Measurements from ENCODE around the gene FAM83B. TPM values are rescaled to one million over a fixed set of nuclear protein-coding genes. Genes with fewer than 3 reads are reported as not detected.
A peak's percentile ranks its signal among the peaks of the same experiment; 100 is the strongest.
"Not testable (repeated sequence)": the region's sequence is repeated elsewhere in the genome, so short reads cannot be mapped to it uniquely, and the experiment has no call there.

FAM83B gene
- total RNA-seq, result 10 to 100 TPM; 39.4 to 48.3 TPM
- long read RNA-seq, partial matches to known transcripts, result 7 of 12 reads
- long read RNA-seq, other reads (novel, unspliced or antisense), result 1 of 12 reads

GRCh38 chr6:54846243-54846856 is at the start of gene FAM83B:
Gene FAM83B (plus strand): TSS chr6:54846771. CDS start chr6:54870247, 23,476 bp downstream.
- peak; percentile 92 for ATAC-seq
- peak; percentile 89 for DNase-seq
- intact Hi-C loops (cut with DNase I, micrococcal nuclease), result no loop called here

- ATAC-seq; intact Hi-C loops (cut with DNase I, micrococcal nuclease); DNase-seq: not testable (repeated sequence)
Observed at GRCh38 chr6:54796918-54797317, 49.7 kb upstream of the FAM83B start.

GRCh38 chr6:54800050-54800600 is 46.4 kb upstream of the FAM83B start:
- ATAC-seq (no peak), DNase-seq (no peak)
- intact Hi-C loops (cut with DNase I, micrococcal nuclease), result no loop called here

- intact Hi-C loops (cut with DNase I, micrococcal nuclease), result no loop called here
- ATAC-seq (no peak), DNase-seq (no peak)
Observed at GRCh38 chr6:54801244-54801643, 45.3 kb upstream of the FAM83B start.

GRCh38 chr6:54801669-54802068 is 44.9 kb upstream of the FAM83B start:
- intact Hi-C loops (cut with DNase I, micrococcal nuclease), result no loop called here
- ATAC-seq (peak; percentile 91), DNase-seq (no peak)

GRCh38 chr6:54802775-54803634 is 43.6 kb upstream of the FAM83B start:
- intact Hi-C loops (cut with DNase I, micrococcal nuclease), result no loop called here
- ATAC-seq (no peak), DNase-seq (no peak)

- DNase-seq, result no peak
Observed at GRCh38 chr6:54805077-54805476, 41.5 kb upstream of the FAM83B start.

GRCh38 chr6:54810147-54810546 is 36.4 kb upstream of the FAM83B start:
- DNase-seq, result no peak
- intact Hi-C loops (cut with DNase I, micrococcal nuclease), result no loop called here
- ATAC-seq, result no peak

More at GRCh38 chr6:54805077-54805476, 41.5 kb upstream of the FAM83B start:
- intact Hi-C loops (cut with DNase I, micrococcal nuclease), result no loop called here
- no peak for ATAC-seq

- intact Hi-C loops (cut with DNase I, micrococcal nuclease), result no loop called here
- ATAC-seq (no peak), DNase-seq (no peak)
Observed at GRCh38 chr6:54813892-54814291, 32.7 kb upstream of the FAM83B start.

- ATAC-seq (no peak), DNase-seq (no peak)
- intact Hi-C loops (cut with DNase I, micrococcal nuclease), result no loop called here
Observed at GRCh38 chr6:54817236-54817635, 29.3 kb upstream of the FAM83B start.

- intact Hi-C loops (cut with DNase I, micrococcal nuclease), result no loop called here
- DNase-seq (no peak), ATAC-seq (no peak)
Observed at GRCh38 chr6:54817834-54818233, 28.7 kb upstream of the FAM83B start.

- DNase-seq; intact Hi-C loops (cut with DNase I, micrococcal nuclease); ATAC-seq: not testable (repeated sequence)
Observed at GRCh38 chr6:54824225-54824624, 22.3 kb upstream of the FAM83B start.

GRCh38 chr6:54827010-54827409 is 19.6 kb upstream of the FAM83B start:
- no peak for ATAC-seq
- DNase-seq, result no peak
- intact Hi-C loops (cut with DNase I, micrococcal nuclease), result no loop called here

GRCh38 chr6:54830216-54830615 is 16.4 kb upstream of the FAM83B start:
- ATAC-seq (no peak), DNase-seq (no peak)
- intact Hi-C loops (cut with DNase I, micrococcal nuclease), result no loop called here

- ATAC-seq, result no peak
- intact Hi-C loops (cut with DNase I, micrococcal nuclease), result no loop called here
- no peak for DNase-seq
Observed at GRCh38 chr6:54835176-54835575, 11.4 kb upstream of the FAM83B start.

GRCh38 chr6:54846857-54847674 is 495 bp downstream of the FAM83B start:
- ATAC-seq, result peak; percentile 54
- DNase-seq, result peak; percentile 39 to 62
- intact Hi-C loops (cut with DNase I, micrococcal nuclease), result no loop called here

GRCh38 chr6:54847799-54848597 is 1.4 kb downstream of the FAM83B start:
- DNase-seq (no peak), ATAC-seq (peak; percentile 10)
- intact Hi-C loops (cut with DNase I, micrococcal nuclease), result no loop called here

- ATAC-seq, result no peak
- intact Hi-C loops (cut with DNase I, micrococcal nuclease), result no loop called here
- no peak for DNase-seq
Observed at GRCh38 chr6:54850114-54850513, 3.5 kb downstream of the FAM83B start.

Measured in left colon (tissue), 2 donors.